HepG2 (cell line): ENCODE results near the gene SYCE3. TPM values are rescaled to one million over a fixed set of nuclear protein-coding genes. Genes with fewer than 3 reads are reported as not detected.

Experiments
- AKNA ChIP-seq: sonication (generic); formaldehyde crosslinking; IDR thresholded peaks from 2 replicates; pipeline ENCODE4 v1.4.0; 2020; ENCODE audit warnings: missing genetic modification reagents, borderline replicate concordance
- ASH2L ChIP-seq: fragments of 300-600, 200-600 bp; sonication (generic); IDR thresholded peaks from 2 replicates; pipeline ENCODE4 v1.7.0; 2017; ENCODE audit warnings: low read depth, mild to moderate bottlenecking, moderate library complexity, mixed read lengths, low read length; ENCODE audit not compliant: insufficient read length
- BATF2 ChIP-seq: sonication (generic); formaldehyde crosslinking; IDR thresholded peaks from 2 replicates; pipeline ENCODE4 v1.8.0; 2022; ENCODE audit warnings: mild to moderate bottlenecking, missing genetic modification reagents, moderate library complexity
- CENPX ChIP-seq: sonication (generic); formaldehyde crosslinking; IDR thresholded peaks from 2 replicates; pipeline ENCODE4 v1.9.0; 2021; ENCODE audit warnings: mild to moderate bottlenecking, missing genetic modification reagents, moderate library complexity
- HDAC1 ChIP-seq: sonication (generic); formaldehyde crosslinking; IDR thresholded peaks from 2 replicates; pipeline ENCODE4 v1.5.1; 2020; ENCODE audit warnings: mild to moderate bottlenecking, missing genetic modification reagents
- HNF4G ChIP-seq, 2 experiments: sonication (generic) in 1 of 2; formaldehyde crosslinking in 1 of 2; IDR thresholded peaks; 2 replicates each; pipeline versions ENCODE4 v1.4.0 to v1.6.1; 2011 to 2020; ENCODE audit warnings: borderline replicate concordance in 2 of 2, low read depth in 2 of 2, mild to moderate bottlenecking in 2 of 2, low read length in 1 of 2, missing genetic modification reagents in 1 of 2, moderate library complexity in 1 of 2
- MAX ChIP-seq: IDR thresholded peaks from 2 replicates; pipeline ENCODE4 v1.6.1; 2012; ENCODE audit warnings: inconsistent platforms
- MEF2D ChIP-seq: sonication (generic); formaldehyde crosslinking; IDR thresholded peaks from 2 replicates; pipeline ENCODE4 v1.5.1; 2020; ENCODE audit warnings: mild to moderate bottlenecking, missing genetic modification reagents
- NR2F6 ChIP-seq, 2 experiments: IDR thresholded peaks; 2 replicates each; pipeline ENCODE4 v1.6.1; 2016; ENCODE audit warnings: antibody characterized with exemption in 1 of 2, mild to moderate bottlenecking in 1 of 2
- PATZ1 ChIP-seq: sonication (generic); formaldehyde crosslinking; IDR thresholded peaks from 2 replicates; pipeline ENCODE4 v1.4.0; 2020; ENCODE audit warnings: missing genetic modification reagents
- PCBP2 ChIP-seq: fragments of 200-400 bp; formaldehyde crosslinking; optimal IDR thresholded peaks from 2 replicates; pipeline ENCODE3; 2018; ENCODE audit warnings: low read length, low read depth; ENCODE audit not compliant: poor library complexity, severe bottlenecking
- RBM22 ChIP-seq: fragments of 200-400 bp; formaldehyde crosslinking; optimal IDR thresholded peaks from 2 replicates; pipeline ENCODE3; 2017; ENCODE audit warnings: mild to moderate bottlenecking, low read length, moderate library complexity
- TAF15 ChIP-seq: fragments of 200-400 bp; formaldehyde crosslinking; IDR thresholded peaks from one replicate; pipeline ENCODE4 v1.6.1; 2018; ENCODE audit warnings: mild to moderate bottlenecking, low read depth, low read length; ENCODE audit not compliant: poor library complexity, severe bottlenecking
- ZBTB43 ChIP-seq: sonication (generic); formaldehyde crosslinking; conservative IDR thresholded peaks from 2 replicates; pipeline ENCODE4 v1.4.0; 2020; ENCODE audit warnings: missing genetic modification reagents
- ZMAT3 ChIP-seq: sonication (generic); formaldehyde crosslinking; conservative IDR thresholded peaks from 2 replicates; pipeline ENCODE4 v1.7.0; 2021; ENCODE audit warnings: missing genetic modification reagents
- ZNF766 ChIP-seq: sonication (generic); formaldehyde crosslinking; IDR thresholded peaks from 2 replicates; pipeline ENCODE4 v1.5.0; 2020; ENCODE audit warnings: missing genetic modification reagents, borderline replicate concordance
- ZNF777 ChIP-seq: sonication (generic); formaldehyde crosslinking; IDR thresholded peaks from 2 replicates; pipeline ENCODE4 v1.4.0; 2020; ENCODE audit warnings: missing genetic modification reagents
- polyA plus RNA-seq, 8 experiments: library from polyadenylated mRNA; depleted of rRNA in 3 of 8; stranded (reverse) in 7 of 8; unstranded in 1 of 8; fragments of >200 nt; fragmentation: Illumina TruSeq in 4 of 8; extraction: Trizol in 4 of 8; gene quantifications; 2 replicates each; pipeline versions ENCODE4 v1.2.1 to v1.2.3, GENCODE V29; 2011 to 2016; ENCODE audit warnings: low read depth in 4 of 8, missing spikeins in 1 of 8, mixed read lengths in 1 of 8; ENCODE audit not compliant: insufficient read depth in 1 of 8
- total RNA-seq, 5 experiments: library from RNA; depleted of rRNA; stranded (reverse); fragments of >200 nt; fragmentation: Illumina TruSeq; extraction: Trizol; gene quantifications; 2 replicates each; pipeline ENCODE4 v1.2.3, GENCODE V29; 2016; ENCODE audit warnings: low read depth in 1 of 5
- TF ChIP-seq, protein P1 (sequence below): sonication (generic); formaldehyde crosslinking; IDR thresholded peaks from 2 replicates; pipeline ENCODE4 v1.8.0; 2022; ENCODE audit warnings: missing genetic modification reagents, mild to moderate bottlenecking, inconsistent platforms, borderline replicate concordance

Gene SYCE3
- total and polyA plus RNA-seq, 2 of the 13 experiments (the other 11 are each of a cell fraction or from before 2014, with no cell fraction given) = not detected

DNA sequence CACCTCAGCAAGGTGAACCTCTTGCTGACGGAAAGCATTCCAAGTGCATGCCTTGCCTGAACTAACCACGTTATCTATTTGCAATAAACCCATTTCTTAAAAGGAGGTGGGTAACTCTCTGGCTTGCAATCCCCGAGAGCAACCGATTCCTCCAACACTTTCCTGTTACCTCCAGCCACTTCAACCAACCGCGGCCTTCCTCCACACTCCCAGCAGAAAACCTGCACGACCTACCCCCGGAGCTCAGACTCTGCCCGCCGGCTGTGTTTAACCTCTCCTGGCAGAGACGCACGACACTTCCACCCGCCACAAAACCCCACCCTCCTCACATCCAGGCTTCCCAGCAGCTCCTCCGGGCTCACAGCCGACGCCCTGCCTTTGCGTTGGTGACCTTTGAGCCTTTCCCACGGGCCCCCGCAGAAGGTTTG is 38.0 kb downstream of the SYCE3 start (continued):
- TF ChIP-seq PATZ1 (CRISPR knock-in tag) (no peak), CENPX (CRISPR knock-in tag) (no peak), ZNF777 (no peak), MEF2D (CRISPR knock-in tag) (0 out of 2 replicates have a peak, but pooled peaks have one; percentile 10), ZMAT3 (CRISPR knock-in tag) (0 out of 2 replicates have a peak, but pooled peaks have one; percentile 7), HDAC1 (CRISPR knock-in tag) (no peak), ZBTB43 (no peak), ZNF766 (no peak), MAX (no peak), NR2F6 (IDR thresholded peaks at IDR 0.05) (0 out of 2 replicates have a peak, but pooled peaks have one; percentile 12), NR2F6 (CRISPR knock-in tag; IDR thresholded peaks at IDR 0.05) (no peak; the same call in 1 of the 2 replicates), AKNA (CRISPR knock-in tag) (no peak), TAF15 (peak; percentile 29), HNF4G (IDR thresholded peaks at IDR 0.05; ENCODE audit: borderline replicate concordance, low read depth, low read length) (peak; percentile 80; the same call in 1 of the 2 replicates), HNF4G (CRISPR knock-in tag; IDR thresholded peaks at IDR 0.05; ENCODE audit: borderline replicate concordance, low read depth) (no peak), PCBP2 (no peak), ASH2L (no peak), BATF2 (CRISPR knock-in tag) (0 out of 2 replicates have a peak, but pooled peaks have one; percentile 68), RBM22 (peak; percentile 24)
- TF ChIP-seq, protein P1, sequence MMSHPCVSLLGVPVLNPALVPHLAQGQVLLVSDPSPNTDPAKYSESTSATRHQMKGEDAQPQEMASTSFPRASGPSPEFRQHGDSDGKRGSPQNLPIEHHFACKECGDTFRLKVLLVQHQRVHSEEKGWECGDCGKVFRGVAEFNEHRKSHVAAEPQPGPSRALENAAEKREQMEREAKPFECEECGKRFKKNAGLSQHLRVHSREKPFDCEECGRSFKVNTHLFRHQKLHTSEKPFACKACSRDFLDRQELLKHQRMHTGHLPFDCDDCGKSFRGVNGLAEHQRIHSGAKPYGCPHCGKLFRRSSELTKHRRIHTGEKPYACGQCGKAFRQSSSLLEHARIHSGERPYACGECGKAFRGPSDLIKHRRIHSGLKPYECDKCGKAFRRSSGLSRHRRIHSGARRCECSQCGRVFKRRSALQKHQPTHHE (CRISPR knock-in tag) = no peak
